Liver (tissue), 9 donors: Measurements from ENCODE around the gene PKP1. TPM values are rescaled to one million over a fixed set of nuclear protein-coding genes. Genes with fewer than 3 reads are reported as not detected.
A peak's percentile ranks its signal among the peaks of the same experiment; 100 is the strongest.

Experiments used
- DNase-seq: peaks from one replicate; pipeline ENCODE4 v3.0.0-alpha.2; 2017; ENCODE audit warnings: low spot score
- H3K27ac ChIP-seq, 2 donors: one replicate each; pipeline ENCODE4 v1.7.0; 2013; ENCODE audit warnings: inconsistent platforms in 2 of 2, low read length in 2 of 2, control low read depth in 1 of 2, low read depth in 1 of 2, mild to moderate bottlenecking in 1 of 2
- H3K27me3 ChIP-seq, 4 donors: one replicate each; pipeline versions ENCODE4 v1.6.1 to v1.7.0; 2013; ENCODE audit warnings: low read length in 3 of 4, inconsistent platforms in 1 of 4, mild to moderate bottlenecking in 1 of 4, moderate library complexity in 1 of 4; ENCODE audit not compliant: control insufficient read depth in 4 of 4, insufficient read depth in 4 of 4
- H3K36me3 ChIP-seq, 4 donors: one replicate each; pipeline versions ENCODE4 v1.6.1 to v1.7.0; 2013; ENCODE audit warnings: low read length in 3 of 4, mild to moderate bottlenecking in 3 of 4, low read depth in 1 of 4, moderate library complexity in 1 of 4; ENCODE audit not compliant: control insufficient read depth in 4 of 4, insufficient read depth in 3 of 4
- H3K4me1 ChIP-seq, 4 donors: one replicate each; pipeline versions ENCODE4 v1.6.1 to v1.7.0; 2013; ENCODE audit warnings: low read length in 3 of 4, mild to moderate bottlenecking in 3 of 4, moderate library complexity in 1 of 4; ENCODE audit not compliant: control insufficient read depth in 4 of 4, insufficient read depth in 4 of 4
- H3K4me3 ChIP-seq, 3 donors: one replicate each; pipeline versions ENCODE4 v1.6.1 to v1.7.0; 2013; ENCODE audit warnings: low read length in 3 of 3, control low read depth in 1 of 3, low read depth in 1 of 3, mild to moderate bottlenecking in 1 of 3
- H3K9ac ChIP-seq, 2 donors: one replicate each; pipeline ENCODE4 v1.7.0; 2013; ENCODE audit warnings: low read length in 2 of 2, mild to moderate bottlenecking in 2 of 2, moderate library complexity in 2 of 2, control low read depth in 1 of 2, low read depth in 1 of 2
- H3K9me3 ChIP-seq, 4 donors: one replicate each; pipeline versions ENCODE4 v1.6.1 to v1.7.0; 2013; ENCODE audit warnings: low read length in 3 of 4; ENCODE audit not compliant: control insufficient read depth in 4 of 4
- FOXA2 ChIP-seq: IDR thresholded peaks from 2 replicates; pipeline ENCODE4 v1.6.1; 2016; ENCODE audit warnings: antibody characterized with exemption
- GABPA ChIP-seq, 2 donors: IDR thresholded peaks in 1 of 2; conservative IDR thresholded peaks in 1 of 2; 2 replicates each; pipeline ENCODE4 v1.6.1; 2016; ENCODE audit warnings: antibody characterized with exemption in 2 of 2, mild to moderate bottlenecking in 1 of 2, moderate library complexity in 1 of 2
- HNF4G ChIP-seq: IDR thresholded peaks from 2 replicates; pipeline ENCODE4 v1.6.1; 2016; ENCODE audit warnings: antibody characterized with exemption
- JUND ChIP-seq, 2 donors: IDR thresholded peaks; 2 replicates each; pipeline ENCODE4 v1.6.1; 2016; ENCODE audit warnings: antibody characterized with exemption in 2 of 2
- NR2F2 ChIP-seq: IDR thresholded peaks from 2 replicates; pipeline ENCODE4 v1.6.1; 2016; ENCODE audit warnings: antibody characterized with exemption
- RAD21 ChIP-seq, 2 donors: IDR thresholded peaks; 2 replicates each; pipeline ENCODE4 v1.6.1; 2016; ENCODE audit warnings: antibody characterized with exemption in 2 of 2, mild to moderate bottlenecking in 2 of 2
- RXRA ChIP-seq, 2 donors: IDR thresholded peaks; 2 replicates each; pipeline ENCODE4 v1.6.1; 2017 to 2018; ENCODE audit warnings: antibody characterized with exemption in 2 of 2, mild to moderate bottlenecking in 1 of 2
- SP1 ChIP-seq: IDR thresholded peaks from 2 replicates; pipeline ENCODE4 v1.6.1; 2018; ENCODE audit warnings: antibody characterized with exemption, mild to moderate bottlenecking
- TAF1 ChIP-seq: conservative IDR thresholded peaks from 2 replicates; pipeline ENCODE4 v1.6.1; 2016; ENCODE audit warnings: antibody characterized with exemption, mild to moderate bottlenecking
- YY1 ChIP-seq: IDR thresholded peaks from 2 replicates; pipeline ENCODE4 v1.6.1; 2016; ENCODE audit warnings: antibody characterized with exemption, mild to moderate bottlenecking
- WGBS: extraction: QIAGEN DNeasy Blood & Tissue Kit; methylation state at CpG from one replicate; pipeline ENCODE4 v1.1.7; 2013; 5-methylcytosine and 5-hydroxymethylcytosine counted together
- polyA plus RNA-seq, 2 donors: library from polyadenylated mRNA; stranded (reverse) in 1 of 2; unstranded in 1 of 2; fragments of 200-250 nt in 1 of 2; fragments of >200 nt in 1 of 2; fragmentation: Nextera tagmentation in 1 of 2; extraction: Ambion mirVana in 1 of 2; gene quantifications; one replicate each; pipeline versions ENCODE4 v1.2.1 to v1.2.3, GENCODE V29; 2013 to 2015
- total RNA-seq, 2 donors: library from RNA; depleted of rRNA; stranded (reverse); fragments of >200 nt; gene quantifications; one replicate each; pipeline ENCODE4 v1.2.3, GENCODE V29; 2014
- TF ChIP-seq, protein P1 (sequence below): IDR thresholded peaks from 2 replicates; pipeline ENCODE4 v1.6.1; 2016; ENCODE audit warnings: antibody characterized with exemption, mild to moderate bottlenecking
- TF ChIP-seq, protein P2 (sequence below): IDR thresholded peaks from 2 replicates; pipeline ENCODE4 v1.6.1; 2016; ENCODE audit warnings: antibody characterized with exemption
- TF ChIP-seq, protein P3 (sequence below): fragments of 150-350 bp; IDR thresholded peaks from 2 replicates; pipeline ENCODE4 v1.5.1; 2017; ENCODE audit warnings: improper control_type of control experiment, low read depth, low read length; ENCODE audit not compliant: missing input control
- TF ChIP-seq, protein P4 (sequence below): IDR thresholded peaks from 2 replicates; pipeline ENCODE4 v1.6.1; 2016; ENCODE audit warnings: antibody characterized with exemption
- TF ChIP-seq, protein P5 (sequence below): IDR thresholded peaks from 2 replicates; pipeline ENCODE4 v1.6.1; 2016; ENCODE audit warnings: antibody characterized with exemption
- donor health status: healthy.
- donor health status: healthy.
- donor health status: healthy.
- donor health status: healthy.
- donor health status: healthy.

Gene PKP1
- total and polyA plus RNA-seq, 4 donors, result 0.01 TPM; not detected in 3

DNA sequence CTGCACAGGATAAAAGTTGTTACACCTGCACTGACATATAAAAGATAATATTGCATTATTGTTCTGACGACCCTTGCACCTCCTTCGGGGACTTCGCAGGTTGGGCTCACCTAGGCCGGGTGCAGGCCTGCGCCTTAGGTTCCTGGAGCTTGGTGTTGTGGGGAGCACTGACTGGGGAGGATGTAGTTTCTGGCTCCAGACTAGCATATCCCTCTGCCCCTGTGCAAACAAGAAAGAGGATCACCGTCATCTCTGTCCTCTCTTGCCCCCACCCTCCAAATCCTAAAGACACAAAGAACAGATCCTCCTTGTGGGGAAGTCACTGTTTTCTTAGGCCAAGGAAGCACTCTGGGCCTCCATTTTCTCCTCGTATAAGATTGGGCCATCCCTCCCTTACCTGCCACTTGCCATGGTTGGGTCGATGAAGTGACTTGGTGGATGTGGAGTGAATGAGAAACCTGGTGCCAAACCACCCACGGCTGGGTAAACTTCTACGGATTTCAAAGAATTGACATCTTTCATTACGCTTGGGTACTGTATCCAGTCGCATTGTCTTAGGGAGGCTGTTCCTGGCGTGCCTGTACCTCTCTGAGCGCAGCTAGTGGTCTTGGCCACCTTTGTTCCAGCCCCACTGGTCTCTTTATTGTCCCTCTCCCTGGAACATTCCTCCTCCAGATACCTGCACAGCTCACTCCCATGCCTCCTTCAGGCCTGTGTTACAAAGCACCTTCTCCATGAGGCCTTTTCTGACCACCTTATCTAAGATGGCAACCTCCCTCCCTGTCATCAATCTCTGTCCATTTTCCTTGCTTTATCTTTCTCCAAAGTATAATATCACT is 34.4 kb upstream of the PKP1 start (continued):
- TF ChIP-seq, protein P1, sequence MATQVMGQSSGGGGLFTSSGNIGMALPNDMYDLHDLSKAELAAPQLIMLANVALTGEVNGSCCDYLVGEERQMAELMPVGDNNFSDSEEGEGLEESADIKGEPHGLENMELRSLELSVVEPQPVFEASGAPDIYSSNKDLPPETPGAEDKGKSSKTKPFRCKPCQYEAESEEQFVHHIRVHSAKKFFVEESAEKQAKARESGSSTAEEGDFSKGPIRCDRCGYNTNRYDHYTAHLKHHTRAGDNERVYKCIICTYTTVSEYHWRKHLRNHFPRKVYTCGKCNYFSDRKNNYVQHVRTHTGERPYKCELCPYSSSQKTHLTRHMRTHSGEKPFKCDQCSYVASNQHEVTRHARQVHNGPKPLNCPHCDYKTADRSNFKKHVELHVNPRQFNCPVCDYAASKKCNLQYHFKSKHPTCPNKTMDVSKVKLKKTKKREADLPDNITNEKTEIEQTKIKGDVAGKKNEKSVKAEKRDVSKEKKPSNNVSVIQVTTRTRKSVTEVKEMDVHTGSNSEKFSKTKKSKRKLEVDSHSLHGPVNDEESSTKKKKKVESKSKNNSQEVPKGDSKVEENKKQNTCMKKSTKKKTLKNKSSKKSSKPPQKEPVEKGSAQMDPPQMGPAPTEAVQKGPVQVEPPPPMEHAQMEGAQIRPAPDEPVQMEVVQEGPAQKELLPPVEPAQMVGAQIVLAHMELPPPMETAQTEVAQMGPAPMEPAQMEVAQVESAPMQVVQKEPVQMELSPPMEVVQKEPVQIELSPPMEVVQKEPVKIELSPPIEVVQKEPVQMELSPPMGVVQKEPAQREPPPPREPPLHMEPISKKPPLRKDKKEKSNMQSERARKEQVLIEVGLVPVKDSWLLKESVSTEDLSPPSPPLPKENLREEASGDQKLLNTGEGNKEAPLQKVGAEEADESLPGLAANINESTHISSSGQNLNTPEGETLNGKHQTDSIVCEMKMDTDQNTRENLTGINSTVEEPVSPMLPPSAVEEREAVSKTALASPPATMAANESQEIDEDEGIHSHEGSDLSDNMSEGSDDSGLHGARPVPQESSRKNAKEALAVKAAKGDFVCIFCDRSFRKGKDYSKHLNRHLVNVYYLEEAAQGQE, result no peak
- TF ChIP-seq, protein P2, sequence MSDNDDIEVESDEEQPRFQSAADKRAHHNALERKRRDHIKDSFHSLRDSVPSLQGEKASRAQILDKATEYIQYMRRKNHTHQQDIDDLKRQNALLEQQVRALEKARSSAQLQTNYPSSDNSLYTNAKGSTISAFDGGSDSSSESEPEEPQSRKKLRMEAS, result no peak
- TF ChIP-seq SP1 (no peak), TAF1 (no peak), JUND (IDR thresholded peaks at IDR 0.05) (no peak), FOXA2 (no peak)

DNA sequence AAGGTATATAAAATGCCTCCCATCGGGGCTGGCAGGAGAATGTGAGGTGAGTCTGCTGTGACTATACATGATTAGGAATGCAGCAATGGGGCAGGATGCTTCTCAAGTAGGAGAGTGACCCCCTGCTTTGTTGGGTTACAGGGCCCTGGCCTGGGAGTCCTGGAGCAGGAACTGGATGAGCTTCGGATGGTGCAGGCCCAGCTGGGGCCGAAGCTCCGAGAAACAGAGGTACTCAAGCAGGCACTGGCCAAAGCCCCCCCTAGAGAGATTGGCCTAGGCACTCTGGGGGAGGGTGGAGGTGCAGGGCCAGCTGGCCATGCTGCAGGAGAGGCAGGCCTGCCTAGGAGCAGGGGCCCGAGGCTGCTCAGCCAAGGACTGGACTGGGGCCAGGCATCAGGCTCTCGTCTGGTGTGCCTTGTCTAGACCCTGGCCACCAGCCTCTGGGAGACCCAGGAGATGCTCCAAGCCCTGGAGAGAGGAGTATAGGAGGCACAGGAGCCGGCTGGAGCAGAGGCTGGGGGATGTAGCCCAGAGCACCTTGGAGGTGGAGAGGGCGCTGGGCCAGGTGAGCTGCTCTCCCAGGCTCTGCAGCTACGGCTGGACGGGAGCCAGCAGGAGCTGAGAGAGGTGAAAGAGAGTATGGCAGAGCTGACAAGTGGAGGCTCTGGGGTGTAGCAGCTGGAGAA is 32.8 kb upstream of the PKP1 start:
- DNase-seq, result peak; percentile 25
- 85% methylated on average over 10 of the region's 10 CpGs for WGBS

DNA sequence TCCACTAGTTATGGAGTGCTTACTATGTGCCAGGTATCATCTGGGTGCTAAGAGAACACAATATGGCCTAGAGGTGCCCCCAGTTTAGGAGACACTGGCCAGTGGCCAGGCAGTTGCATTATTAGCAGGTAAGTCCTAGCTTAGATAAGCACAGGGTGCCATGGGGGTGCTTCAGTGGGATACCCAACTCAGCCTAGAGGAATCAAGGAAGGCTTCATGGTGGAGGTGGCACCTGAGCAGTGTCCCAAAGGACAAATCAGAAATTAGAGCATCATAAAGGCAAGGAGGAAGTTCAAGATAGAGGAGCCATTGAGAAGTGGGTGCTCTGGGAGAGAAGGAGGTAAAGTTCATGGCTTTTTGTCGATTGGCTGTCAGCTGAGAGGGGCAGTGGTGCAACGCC is 31.9 kb upstream of the PKP1 start:
- DNase-seq, result no peak
- no peaks in the 10 kb centered on the region for H3K27me3 ChIP-seq
- H3K9ac ChIP-seq, result no peak overlapping the region
- H3K9me3 ChIP-seq, result no peaks in the 10 kb centered on the region
- no peak overlapping the region for H3K4me3 ChIP-seq
- H3K36me3 ChIP-seq, result no peaks in the 10 kb centered on the region
- TF ChIP-seq FOXA2 (no peak), HNF4G (no peak), GABPA (IDR thresholded peaks at IDR 0.05 in 1 of 2, conservative IDR thresholded peaks at IDR 0.05 in 1 of 2) (no peak), RXRA (IDR thresholded peaks at IDR 0.05) (no peak), TAF1 (no peak), YY1 (no peak), RAD21 (IDR thresholded peaks at IDR 0.05) (no peak), NR2F2 (no peak), SP1 (no peak)
- TF ChIP-seq, protein P3, sequence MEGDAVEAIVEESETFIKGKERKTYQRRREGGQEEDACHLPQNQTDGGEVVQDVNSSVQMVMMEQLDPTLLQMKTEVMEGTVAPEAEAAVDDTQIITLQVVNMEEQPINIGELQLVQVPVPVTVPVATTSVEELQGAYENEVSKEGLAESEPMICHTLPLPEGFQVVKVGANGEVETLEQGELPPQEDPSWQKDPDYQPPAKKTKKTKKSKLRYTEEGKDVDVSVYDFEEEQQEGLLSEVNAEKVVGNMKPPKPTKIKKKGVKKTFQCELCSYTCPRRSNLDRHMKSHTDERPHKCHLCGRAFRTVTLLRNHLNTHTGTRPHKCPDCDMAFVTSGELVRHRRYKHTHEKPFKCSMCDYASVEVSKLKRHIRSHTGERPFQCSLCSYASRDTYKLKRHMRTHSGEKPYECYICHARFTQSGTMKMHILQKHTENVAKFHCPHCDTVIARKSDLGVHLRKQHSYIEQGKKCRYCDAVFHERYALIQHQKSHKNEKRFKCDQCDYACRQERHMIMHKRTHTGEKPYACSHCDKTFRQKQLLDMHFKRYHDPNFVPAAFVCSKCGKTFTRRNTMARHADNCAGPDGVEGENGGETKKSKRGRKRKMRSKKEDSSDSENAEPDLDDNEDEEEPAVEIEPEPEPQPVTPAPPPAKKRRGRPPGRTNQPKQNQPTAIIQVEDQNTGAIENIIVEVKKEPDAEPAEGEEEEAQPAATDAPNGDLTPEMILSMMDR, result no peak
- TF ChIP-seq, protein P4, sequence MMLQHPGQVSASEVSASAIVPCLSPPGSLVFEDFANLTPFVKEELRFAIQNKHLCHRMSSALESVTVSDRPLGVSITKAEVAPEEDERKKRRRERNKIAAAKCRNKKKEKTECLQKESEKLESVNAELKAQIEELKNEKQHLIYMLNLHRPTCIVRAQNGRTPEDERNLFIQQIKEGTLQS, result no peak
- TF ChIP-seq, protein P2, result no peak
- no peaks in the 10 kb centered on the region for H3K4me1 ChIP-seq
- no peak overlapping the region for H3K27ac ChIP-seq
- 72% methylated on average over 2 of the region's 2 CpGs for WGBS

More for the DNA sequence above, 32.8 kb upstream of the PKP1 start:
- H3K9me3 ChIP-seq, result no peaks in the 10 kb centered on the region
- no peaks in the 10 kb centered on the region for H3K4me1 ChIP-seq
- TF ChIP-seq JUND (IDR thresholded peaks at IDR 0.05) (no peak), NR2F2 (no peak), FOXA2 (no peak), GABPA (IDR thresholded peaks at IDR 0.05 in 1 of 2, conservative IDR thresholded peaks at IDR 0.05 in 1 of 2) (no peak), SP1 (no peak), HNF4G (no peak), TAF1 (no peak), YY1 (no peak), RAD21 (IDR thresholded peaks at IDR 0.05) (no peak), RXRA (IDR thresholded peaks at IDR 0.05) (no peak)
- TF ChIP-seq, protein P4, result no peak
- TF ChIP-seq, protein P5, sequence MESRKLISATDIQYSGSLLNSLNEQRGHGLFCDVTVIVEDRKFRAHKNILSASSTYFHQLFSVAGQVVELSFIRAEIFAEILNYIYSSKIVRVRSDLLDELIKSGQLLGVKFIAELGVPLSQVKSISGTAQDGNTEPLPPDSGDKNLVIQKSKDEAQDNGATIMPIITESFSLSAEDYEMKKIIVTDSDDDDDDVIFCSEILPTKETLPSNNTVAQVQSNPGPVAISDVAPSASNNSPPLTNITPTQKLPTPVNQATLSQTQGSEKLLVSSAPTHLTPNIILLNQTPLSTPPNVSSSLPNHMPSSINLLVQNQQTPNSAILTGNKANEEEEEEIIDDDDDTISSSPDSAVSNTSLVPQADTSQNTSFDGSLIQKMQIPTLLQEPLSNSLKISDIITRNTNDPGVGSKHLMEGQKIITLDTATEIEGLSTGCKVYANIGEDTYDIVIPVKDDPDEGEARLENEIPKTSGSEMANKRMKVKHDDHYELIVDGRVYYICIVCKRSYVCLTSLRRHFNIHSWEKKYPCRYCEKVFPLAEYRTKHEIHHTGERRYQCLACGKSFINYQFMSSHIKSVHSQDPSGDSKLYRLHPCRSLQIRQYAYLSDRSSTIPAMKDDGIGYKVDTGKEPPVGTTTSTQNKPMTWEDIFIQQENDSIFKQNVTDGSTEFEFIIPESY, result no peak
- H3K27ac ChIP-seq, result no peak overlapping the region
- H3K4me3 ChIP-seq, result no peak overlapping the region
- no peaks in the 10 kb centered on the region for H3K27me3 ChIP-seq
- H3K9ac ChIP-seq, result no peak overlapping the region
- no peaks in the 10 kb centered on the region for H3K36me3 ChIP-seq
